Mesenteric fat pad (tissue), 1 donor: ENCODE results near the gene CYP3A7. TPM values are rescaled to one million over a fixed set of nuclear protein-coding genes. Genes with fewer than 3 reads are reported as not detected.
"Not testable (repeated sequence)": the region's sequence is repeated elsewhere in the genome, so short reads cannot be mapped to it uniquely, and the experiment has no call there.

ENCODE experiments used
- DNase-seq: peaks from one replicate; pipeline ENCODE4 v3.0.0-alpha.2; 2020; ENCODE audit warnings: low spot score
- total RNA-seq: library from RNA; stranded (reverse); fragmentation: NEBNext Ultra II Directional; extraction: Animal tissue kit (Norgen Biotek cat#: 25700); gene quantifications from one replicate; pipeline ENCODE4 v1.2.1, GENCODE V29; 2021
- donor health status: DM: yes; HTN: yes; CAD: no.

Gene CYP3A7
- total RNA-seq, 1 donor from 2014 or later: not detected

- DNase-seq: no peak
Observed at GRCh38 chr7:99709838-99710578, 25.0 kb downstream of the CYP3A7 start.

- no peak for DNase-seq
Observed at GRCh38 chr7:99709260-99709659, 25.7 kb downstream of the CYP3A7 start.

- no peak for DNase-seq
Observed at GRCh38 chr7:99707096-99707495, 27.9 kb downstream of the CYP3A7 start.

- no peak for DNase-seq
Observed at GRCh38 chr7:99699946-99700345, 35.0 kb downstream of the CYP3A7 start.

- not testable (repeated sequence) for DNase-seq
Observed at GRCh38 chr7:99698867-99699730, 35.9 kb downstream of the CYP3A7 start.

GRCh38 chr7:99694912-99695304 lies 40.1 kb downstream of the CYP3A7 start:
- no peak for DNase-seq

- DNase-seq: no peak
Observed at GRCh38 chr7:99694201-99694911, 40.6 kb downstream of the CYP3A7 start.

- DNase-seq: no peak
Observed at GRCh38 chr7:99693427-99694200, 41.4 kb downstream of the CYP3A7 start.

GRCh38 chr7:99693100-99693426 lies 41.9 kb downstream of the CYP3A7 start:
- no peak for DNase-seq

- not testable (repeated sequence) for DNase-seq
Observed at GRCh38 chr7:99692563-99692962, 42.4 kb downstream of the CYP3A7 start.

GRCh38 chr7:99691658-99692057 lies 43.3 kb downstream of the CYP3A7 start:
- DNase-seq: not testable (repeated sequence)

GRCh38 chr7:99690918-99691317 lies 44.1 kb downstream of the CYP3A7 start:
- DNase-seq: not testable (repeated sequence)

- not testable (repeated sequence) for DNase-seq
Observed at GRCh38 chr7:99685871-99686608, 49.0 kb downstream of the CYP3A7 start.

GRCh38 chr7:99685129-99685758 lies 49.8 kb downstream of the CYP3A7 start:
- no peak for DNase-seq

GRCh38 chr7:99679400-99680191 lies 55.4 kb downstream of the CYP3A7 start, which contains the start of gene CYP3A5:
CYP3A5 (minus strand) TSS chr7:99679996; CDS start chr7:99679896, 100 bp downstream.
- no peak for DNase-seq

GRCh38 chr7:99679032-99679399 lies 56.0 kb downstream of the CYP3A7 start:
- DNase-seq: no peak

GRCh38 chr7:99677648-99678045 lies 57.3 kb downstream of the CYP3A7 start:
- DNase-seq: no peak

- DNase-seq: no peak
Observed at GRCh38 chr7:99677013-99677647, 57.9 kb downstream of the CYP3A7 start.
